Lower lobe of right lung (tissue), 2 donors: ENCODE results near the gene ATP2A2. TPM values are rescaled to one million over a fixed set of nuclear protein-coding genes. Genes with fewer than 3 reads are reported as not detected.

Source experiments
- ATAC-seq, 2 donors: fragments of 200-7000 bp; cut with Tn5 transposase; one replicate each; pipeline ENCODE4 v1.9.1; 2020 to 2022; ENCODE audit warnings: mild to moderate bottlenecking in 2 of 2, moderate library complexity in 2 of 2
- DNase-seq: peaks from one replicate; pipeline ENCODE4 v3.0.0-alpha.2; 2020
- H3K27ac ChIP-seq: fragments of 200-600 bp; one replicate; pipeline ENCODE4 v1.8.0; 2022
- H3K27me3 ChIP-seq: fragments of 200-600 bp; one replicate; pipeline ENCODE4 v1.8.0; 2022; ENCODE audit warnings: low read depth
- H3K36me3 ChIP-seq: fragments of 200-600 bp; one replicate; pipeline ENCODE4 v1.8.0; 2022; ENCODE audit warnings: mild to moderate bottlenecking
- H3K4me1 ChIP-seq: fragments of 200-600 bp; one replicate; pipeline ENCODE4 v1.8.0; 2022
- H3K4me3 ChIP-seq: fragments of 200-600 bp; one replicate; pipeline ENCODE4 v1.8.0; 2022; ENCODE audit warnings: mild to moderate bottlenecking
- H3K9me3 ChIP-seq: fragments of 200-600 bp; one replicate; pipeline ENCODE4 v1.8.0; 2022
- CTCF ChIP-seq: fragments of 200-600 bp; IDR thresholded peaks from one replicate; pipeline ENCODE4 v1.8.0; 2022; ENCODE audit warnings: antibody characterized with exemption, mild to moderate bottlenecking
- intact Hi-C: fragments of 100-400 bp; cut with DNase I; formaldehyde crosslinking; loops from one replicate; pipeline ENCODE4 v1.11.0; 2022
- total RNA-seq: library from RNA; stranded (reverse); fragmentation: NEBNext Ultra II Directional; extraction: Animal tissue kit (Norgen Biotek cat#: 25700); gene quantifications from one replicate; pipeline ENCODE4 v1.2.1, GENCODE V29; 2021
- donor health status: DM: no; HTN: yes; CAD: no; lungs with severe emphysema.

Gene ATP2A2
- total RNA-seq, 1 donor from 2014 or later: 156 TPM

GRCh38 chr12:110271015-110271414 lies 10.0 kb upstream of the ATP2A2 start:
- no peak for ATAC-seq
- H3K4me1 ChIP-seq: peaks cover 10% of the 10 kb centered on the region
- DNase-seq: no peak

DNA sequence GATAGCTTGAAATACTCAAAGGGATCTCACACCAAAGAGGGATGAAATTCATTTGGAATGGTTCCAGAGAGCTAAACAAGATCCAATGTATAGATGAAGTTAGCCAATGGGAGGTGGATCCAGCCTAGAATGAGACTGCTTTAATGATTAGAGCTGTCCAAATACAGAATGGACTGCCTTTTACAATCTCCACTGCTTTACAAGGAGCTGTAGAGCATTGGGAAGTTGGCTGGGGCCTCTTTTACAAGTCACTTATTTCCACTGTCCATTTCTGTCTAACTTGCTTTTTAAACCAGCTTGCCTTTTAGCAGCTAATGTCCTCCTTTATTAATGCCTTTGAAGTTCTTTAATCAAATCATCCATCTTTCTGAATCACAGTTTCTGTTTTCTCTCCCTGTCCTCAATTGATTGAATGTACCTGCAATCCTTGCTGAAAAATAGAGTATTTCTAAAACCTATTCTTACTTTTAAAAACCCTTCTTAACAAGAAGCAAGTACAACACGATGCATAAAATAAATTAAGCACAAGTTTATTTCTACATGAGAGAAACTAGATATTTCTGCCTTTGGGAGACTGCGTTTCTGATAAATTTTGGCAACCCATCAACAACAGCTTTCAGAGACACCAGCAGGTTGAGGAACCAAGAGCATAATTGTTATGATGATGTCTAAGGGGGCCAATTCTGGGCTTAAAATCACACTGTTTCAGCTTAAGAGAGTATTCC lies 3.4 kb upstream of the ATP2A2 start:
- DNase-seq: no peak
- ATAC-seq: no peak
- intact Hi-C loops: no loop called here
- H3K36me3 ChIP-seq: no peaks in the 10 kb centered on the region
- no peak overlapping the region for H3K4me3 ChIP-seq
- no peak for TF ChIP-seq CTCF
- no peak overlapping the region for H3K27ac ChIP-seq
- no peaks in the 10 kb centered on the region for H3K9me3 ChIP-seq
- H3K4me1 ChIP-seq: peaks cover 12% of the 10 kb centered on the region
- H3K27me3 ChIP-seq: no peaks in the 10 kb centered on the region

More at GRCh38 chr12:110271015-110271414, 10.0 kb upstream of the ATP2A2 start:
- intact Hi-C loops: no loop called here
- Histone ChIP-seq H3K27ac (no peak overlapping the region), H3K36me3 (no peaks in the 10 kb centered on the region), H3K4me3 (no peak overlapping the region), H3K27me3 (no peaks in the 10 kb centered on the region), H3K9me3 (no peaks in the 10 kb centered on the region)
- TF ChIP-seq CTCF: no peak

DNA sequence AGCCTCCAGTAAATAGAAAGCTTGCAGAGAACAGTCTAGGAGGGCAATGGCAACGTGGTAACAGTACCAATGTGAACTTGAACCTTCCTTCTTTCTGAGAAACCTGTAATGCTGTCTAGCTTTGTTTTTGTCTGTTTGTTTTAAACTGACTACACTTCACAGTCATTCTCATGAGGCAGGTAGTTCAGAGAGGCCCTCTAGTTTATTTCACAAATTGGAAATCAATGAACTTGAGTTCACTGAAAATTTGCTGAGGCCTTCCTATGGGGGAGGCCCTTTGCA lies 2.9 kb upstream of the ATP2A2 start:
- ATAC-seq: no peak
- Histone ChIP-seq H3K27ac (no peak overlapping the region), H3K4me1 (peaks cover 17% of the 10 kb centered on the region), H3K9me3 (no peaks in the 10 kb centered on the region), H3K27me3 (no peaks in the 10 kb centered on the region), H3K4me3 (no peak overlapping the region), H3K36me3 (no peaks in the 10 kb centered on the region)
- intact Hi-C loops: no loop called here
- TF ChIP-seq CTCF: no peak
- no peak for DNase-seq

DNA sequence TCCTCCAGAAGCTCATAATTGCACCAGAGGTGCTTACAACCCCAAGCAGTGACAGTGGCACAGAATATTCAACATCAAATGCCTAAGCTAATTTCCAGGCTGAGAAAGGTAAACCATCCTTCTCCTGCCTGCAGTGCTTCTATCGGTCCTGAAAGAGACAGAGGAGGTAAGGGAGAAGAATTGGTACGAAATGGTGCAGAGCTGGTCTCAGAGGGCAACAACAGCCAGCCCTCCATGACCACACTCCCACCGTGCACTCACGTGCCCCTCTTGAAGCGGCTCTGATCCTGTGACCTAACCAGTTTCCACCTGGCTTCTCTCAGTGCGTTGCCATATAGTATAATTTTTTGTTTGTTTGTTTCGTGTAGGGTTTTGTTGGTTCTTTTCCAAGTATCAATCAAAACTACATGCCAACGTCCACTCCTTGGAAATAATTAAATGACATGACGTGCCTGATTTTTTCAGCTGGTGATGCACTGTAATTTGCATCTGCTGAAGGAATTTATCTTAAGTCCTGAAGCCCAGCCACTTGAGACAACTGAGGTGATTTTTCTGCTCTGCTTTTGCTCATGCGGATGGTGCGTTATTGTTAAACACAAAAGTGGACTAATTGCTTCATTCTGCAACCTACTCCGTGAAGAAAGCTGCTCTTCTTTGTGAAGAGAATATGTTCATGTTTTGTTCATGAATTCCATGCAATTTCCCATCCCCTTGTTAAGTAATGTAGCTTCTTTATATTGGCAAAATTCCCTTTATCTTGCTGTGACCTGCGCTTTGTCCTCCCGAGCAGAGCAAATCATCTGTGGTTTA lies 1.3 kb upstream of the ATP2A2 start:
- peak overlapping the region; percentile 95 for H3K4me3 ChIP-seq
- no peaks in the 10 kb centered on the region for H3K9me3 ChIP-seq
- peaks cover 33% of the 10 kb centered on the region for H3K4me1 ChIP-seq
- H3K27me3 ChIP-seq: no peaks in the 10 kb centered on the region
- ATAC-seq: no peak
- peaks cover 6% of the 10 kb centered on the region for H3K36me3 ChIP-seq
- no peak for DNase-seq
- intact Hi-C loops: no loop called here
- no peak for TF ChIP-seq CTCF
- peak overlapping the region; percentile 95 for H3K27ac ChIP-seq

DNA sequence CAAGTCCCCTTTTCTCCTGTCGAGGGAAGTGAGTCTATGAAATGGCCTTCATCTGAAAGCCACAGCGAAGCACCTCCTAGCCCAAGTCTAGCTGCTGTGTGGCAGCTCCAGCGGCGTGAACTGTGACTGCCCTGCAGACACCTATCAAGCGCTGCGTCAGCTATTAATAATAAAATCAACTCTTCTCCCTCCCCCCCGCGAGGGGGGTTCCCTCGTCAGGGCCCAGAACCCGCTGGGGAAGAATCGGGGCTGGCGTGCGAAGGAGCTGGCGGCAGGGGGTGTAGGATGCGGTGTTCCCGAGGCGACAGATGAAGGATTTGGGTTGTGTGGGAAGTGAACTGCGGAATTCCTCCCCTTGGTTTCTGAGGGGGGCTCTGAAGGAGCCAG lies 662 bp upstream of the ATP2A2 start:
- ATAC-seq (peak; percentile 18 to 38), DNase-seq (peak; percentile 65)
- H3K27ac ChIP-seq: peak overlapping the region; percentile 95
- H3K36me3 ChIP-seq: peaks cover 11% of the 10 kb centered on the region
- intact Hi-C loops: no loop called here
- peak overlapping the region; percentile 95 for H3K4me3 ChIP-seq
- TF ChIP-seq CTCF: no peak
- H3K27me3 ChIP-seq: no peaks in the 10 kb centered on the region
- H3K9me3 ChIP-seq: no peaks in the 10 kb centered on the region
- peaks cover 39% of the 10 kb centered on the region for H3K4me1 ChIP-seq
